Neuron (in vitro differentiated cells): ENCODE results near the gene KIAA0586.
A peak's percentile ranks its signal among the peaks of the same experiment; 100 is the strongest.

Source experiments
- H2AFZ ChIP-seq: one replicate; pipeline ENCODE4 v1.6.1; 2013; ENCODE audit warnings: low read depth, mild to moderate bottlenecking, inconsistent platforms, low read length, moderate library complexity
- H3K27me3 ChIP-seq: one replicate; pipeline ENCODE4 v1.6.1; 2013; ENCODE audit warnings: low read length; ENCODE audit not compliant: insufficient read depth
- H3K36me3 ChIP-seq: one replicate; pipeline ENCODE4 v1.6.1; 2013; ENCODE audit warnings: low read length; ENCODE audit not compliant: insufficient read depth
- H3K4me1 ChIP-seq: one replicate; pipeline ENCODE4 v1.6.1; 2013; ENCODE audit warnings: low read length; ENCODE audit not compliant: insufficient read depth
- H3K4me3 ChIP-seq: 2 replicates; pipeline ENCODE4 v1.5.1; 2013; ENCODE audit warnings: mild to moderate bottlenecking, low read length, moderate library complexity
- H3K9me3 ChIP-seq: one replicate; pipeline ENCODE4 v1.6.1; 2013; ENCODE audit warnings: low read length

Gene KIAA0586

DNA sequence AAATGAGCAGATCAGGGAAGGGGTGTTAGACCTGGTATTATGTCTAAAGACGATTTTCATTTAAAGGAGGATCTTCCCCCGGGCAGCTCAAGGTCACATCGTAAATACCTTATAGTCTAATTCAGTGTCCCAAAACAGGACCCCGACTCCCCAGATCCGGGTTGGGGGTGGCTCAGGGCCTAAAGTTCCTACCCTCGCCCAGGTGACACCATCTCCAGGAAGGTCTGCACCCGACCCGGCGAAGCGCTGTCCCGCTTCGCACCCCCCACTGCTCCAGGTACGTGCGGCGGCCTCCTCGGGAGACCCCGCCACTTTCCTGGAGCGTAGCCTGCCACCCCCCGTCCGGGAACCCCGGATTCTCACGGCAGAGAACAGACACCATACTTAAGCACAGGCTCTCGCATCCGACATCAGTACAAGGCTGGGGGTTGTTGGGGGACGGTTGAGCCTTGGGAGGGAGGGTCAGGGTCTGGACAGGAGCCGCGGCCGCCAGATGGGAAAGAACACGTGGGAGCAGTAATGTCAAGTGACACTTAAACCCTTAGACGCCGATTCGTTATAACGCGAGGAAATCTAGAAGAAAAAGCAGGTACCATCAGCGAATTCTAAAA is 744 bp upstream of the KIAA0586 start:
- peak overlapping the region; percentile 84 for H2AFZ ChIP-seq
- H3K4me3 ChIP-seq, result peak overlapping the region; percentile 81
- H3K27me3 ChIP-seq, result no peaks in the 10 kb centered on the region
- H3K36me3 ChIP-seq, result peaks cover 16% of the 10 kb centered on the region
- peaks cover 18% of the 10 kb centered on the region for H3K4me1 ChIP-seq
- no peaks in the 10 kb centered on the region for H3K9me3 ChIP-seq

DNA sequence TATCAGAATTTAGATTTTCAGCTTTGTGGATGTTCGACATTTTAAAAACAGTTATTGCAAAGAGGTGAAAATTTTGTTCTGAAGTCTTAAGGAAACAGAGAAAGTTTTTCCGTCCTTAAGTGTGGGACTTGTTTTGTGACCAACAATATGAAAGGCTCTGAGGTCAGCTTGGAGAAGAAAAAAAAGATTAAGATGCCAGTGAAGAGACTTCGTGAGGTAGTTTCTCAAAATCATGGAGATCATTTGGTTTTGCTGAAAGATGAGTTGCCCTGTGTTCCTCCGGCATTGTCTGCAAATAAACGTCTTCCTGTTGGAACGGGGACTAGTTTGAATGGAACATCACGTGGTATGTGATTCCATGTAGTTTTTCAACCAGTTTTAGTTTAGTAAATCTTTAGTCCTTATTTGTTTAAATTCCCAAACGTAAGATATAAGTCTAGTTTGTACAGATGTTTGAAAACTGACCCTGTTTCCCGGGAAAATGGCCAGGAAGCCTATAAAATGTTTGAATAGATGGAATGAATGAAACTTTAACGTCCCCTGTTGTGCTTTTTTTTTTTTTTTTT is 682 bp downstream of the KIAA0586 start:
- Histone ChIP-seq H3K4me1 (peaks cover 18% of the 10 kb centered on the region), H3K27me3 (no peaks in the 10 kb centered on the region), H3K4me3 (peak overlapping the region; percentile 81), H3K9me3 (no peaks in the 10 kb centered on the region), H2AFZ (peak overlapping the region; percentile 84), H3K36me3 (peaks cover 25% of the 10 kb centered on the region)

DNA sequence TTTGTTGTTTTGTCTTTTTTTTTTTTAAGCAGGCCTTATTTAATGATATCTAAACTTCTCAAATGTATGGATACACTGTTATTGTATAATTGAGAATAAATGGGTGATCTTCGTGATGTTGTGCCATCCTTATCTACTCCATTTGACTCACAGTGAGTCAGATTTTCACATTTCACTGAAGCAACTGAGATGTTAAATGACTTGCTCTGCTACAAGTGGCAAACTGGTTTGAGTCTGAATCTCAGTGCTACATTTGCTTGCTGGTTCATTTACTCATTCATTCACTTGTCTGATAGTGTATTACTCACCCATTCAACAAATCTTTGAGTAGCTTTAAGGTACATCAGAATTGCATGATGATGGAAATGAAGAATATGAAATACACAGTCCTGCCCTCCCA is 2.6 kb downstream of the KIAA0586 start:
- H2AFZ ChIP-seq, result no peak overlapping the region
- no peaks in the 10 kb centered on the region for H3K9me3 ChIP-seq
- H3K27me3 ChIP-seq, result no peaks in the 10 kb centered on the region
- peak overlapping the region; percentile 81 for H3K4me3 ChIP-seq
- peaks cover 35% of the 10 kb centered on the region for H3K36me3 ChIP-seq
- peaks cover 18% of the 10 kb centered on the region for H3K4me1 ChIP-seq

DNA sequence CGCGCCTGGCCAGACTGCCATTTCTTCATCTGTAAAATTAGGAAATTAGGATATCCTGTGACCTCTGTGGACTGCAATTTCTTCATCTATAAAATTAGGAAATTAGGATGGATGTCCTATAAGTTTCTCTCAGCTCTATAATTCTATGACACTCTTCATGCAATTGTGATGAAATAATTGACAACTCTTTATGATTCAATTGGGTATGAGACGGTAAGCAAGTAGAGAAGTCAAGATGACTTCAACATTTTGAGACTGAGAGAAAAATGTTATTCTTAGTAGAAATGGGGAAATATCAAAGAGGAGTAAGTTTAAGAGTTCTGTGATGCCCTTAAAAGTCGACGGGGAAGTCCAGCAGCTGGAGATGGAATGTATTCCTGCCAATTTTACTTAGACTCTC is 12.0 kb downstream of the KIAA0586 start:
- Histone ChIP-seq H3K27me3 (no peaks in the 10 kb centered on the region), H3K9me3 (no peaks in the 10 kb centered on the region), H2AFZ (no peak overlapping the region), H3K36me3 (peaks cover 60% of the 10 kb centered on the region), H3K4me1 (no peaks in the 10 kb centered on the region), H3K4me3 (no peak overlapping the region)

DNA sequence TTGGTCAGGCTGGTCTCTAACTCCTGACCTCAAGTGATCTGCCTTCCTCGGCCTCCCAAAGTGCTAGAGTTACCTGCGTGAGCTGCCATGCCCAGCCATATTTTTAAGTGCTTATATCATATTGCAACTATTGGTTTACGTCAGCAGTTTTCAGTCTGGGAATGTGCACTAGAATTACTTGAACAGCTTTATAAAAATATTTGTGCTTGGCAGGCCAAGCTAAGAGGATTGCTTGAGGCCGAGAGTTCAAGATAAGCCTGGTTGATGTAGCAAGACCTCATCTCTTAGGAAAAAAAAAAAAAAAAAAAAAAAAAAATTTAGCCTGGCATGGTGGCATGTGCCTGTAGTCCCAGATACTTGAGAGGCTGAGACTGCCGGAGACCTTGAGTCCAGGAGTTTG is 17.1 kb downstream of the KIAA0586 start:
- Histone ChIP-seq H3K4me3 (no peak overlapping the region), H2AFZ (no peak overlapping the region), H3K4me1 (no peaks in the 10 kb centered on the region), H3K27me3 (no peaks in the 10 kb centered on the region), H3K9me3 (no peaks in the 10 kb centered on the region), H3K36me3 (peaks cover 53% of the 10 kb centered on the region)

DNA sequence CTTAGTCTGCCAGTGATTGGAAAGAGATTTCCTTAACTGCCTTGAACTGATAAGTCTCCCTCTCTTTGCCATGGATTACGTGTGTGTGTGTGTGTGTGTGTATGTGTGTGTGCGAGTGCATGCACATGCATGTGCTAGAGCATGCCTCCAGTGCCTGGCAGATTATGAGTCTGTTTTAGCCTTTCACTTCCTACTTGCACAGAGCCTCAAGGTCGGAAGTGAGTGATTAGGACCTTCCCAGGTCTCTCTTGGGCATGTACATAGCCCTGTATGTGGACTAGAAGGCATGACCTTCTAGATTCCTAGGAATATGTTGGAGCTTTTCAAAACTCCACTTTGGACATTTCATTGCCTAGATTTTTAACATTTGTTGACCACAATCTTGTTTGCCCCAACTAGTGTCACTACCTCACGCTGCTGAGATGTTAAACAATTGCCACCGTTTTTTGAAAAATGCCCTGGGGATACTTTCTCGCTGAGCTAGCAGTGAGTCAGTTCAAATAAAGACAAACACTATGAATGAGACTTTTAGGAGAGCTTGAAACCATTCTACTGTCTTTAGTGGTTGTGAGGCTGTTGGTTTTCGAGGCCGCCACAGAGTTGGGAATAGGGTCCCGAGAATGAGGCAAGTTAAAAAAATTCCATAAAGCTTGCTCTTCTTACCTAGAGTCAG is 28.2 kb downstream of the KIAA0586 start:
- no peak overlapping the region for H2AFZ ChIP-seq
- peaks cover 65% of the 10 kb centered on the region for H3K36me3 ChIP-seq
- no peaks in the 10 kb centered on the region for H3K27me3 ChIP-seq
- H3K4me3 ChIP-seq, result no peak overlapping the region
- no peaks in the 10 kb centered on the region for H3K4me1 ChIP-seq
- H3K9me3 ChIP-seq, result peaks cover 3% of the 10 kb centered on the region

DNA sequence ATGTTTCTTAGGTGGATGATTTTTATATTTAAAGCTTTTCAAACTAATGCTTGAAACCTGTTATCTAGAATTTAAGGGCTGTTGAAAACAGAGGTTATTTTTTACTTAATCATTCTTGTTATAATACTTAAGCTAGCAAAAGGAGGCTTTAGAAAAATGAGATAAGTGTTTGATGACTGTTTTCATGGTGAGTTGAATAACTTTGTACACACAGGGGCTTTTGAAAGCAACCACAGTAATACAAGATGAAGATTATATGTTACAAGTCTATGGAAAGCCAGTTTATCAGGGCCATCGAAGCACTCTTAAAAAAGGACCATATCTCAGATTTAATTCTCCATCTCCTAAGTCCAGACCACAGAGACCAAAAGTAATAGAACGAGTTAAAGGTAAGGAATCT is 33.3 kb downstream of the KIAA0586 start:
- Histone ChIP-seq H3K9me3 (no peaks in the 10 kb centered on the region), H3K36me3 (peaks cover 56% of the 10 kb centered on the region), H3K4me3 (no peak overlapping the region)

DNA sequence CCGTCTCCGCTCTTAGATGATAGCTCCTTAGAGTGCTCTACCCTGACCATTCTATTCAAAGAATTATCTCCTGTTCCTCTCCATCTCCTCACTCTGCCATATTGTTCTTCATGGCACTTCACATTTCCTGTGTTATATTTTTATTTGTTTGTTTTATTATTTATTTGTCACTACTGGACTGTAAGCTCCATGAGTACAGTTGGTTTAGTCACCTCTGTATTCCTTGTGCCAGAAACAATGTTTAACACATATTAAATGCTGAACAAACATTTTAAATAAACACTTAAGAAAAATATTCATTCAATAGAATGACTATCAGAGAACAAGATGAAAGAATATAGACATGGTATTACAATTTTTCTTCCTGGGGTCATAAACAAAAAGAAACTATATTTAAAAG is 35.6 kb downstream of the KIAA0586 start:
- Histone ChIP-seq H3K27me3 (no peaks in the 10 kb centered on the region), H3K4me1 (no peaks in the 10 kb centered on the region), H3K9me3 (no peaks in the 10 kb centered on the region), H3K36me3 (peaks cover 58% of the 10 kb centered on the region), H2AFZ (no peak overlapping the region), H3K4me3 (no peak overlapping the region)

More for the DNA sequence above, 33.3 kb downstream of the KIAA0586 start:
- Histone ChIP-seq H3K4me1 (no peaks in the 10 kb centered on the region), H2AFZ (no peak overlapping the region), H3K27me3 (no peaks in the 10 kb centered on the region)

DNA sequence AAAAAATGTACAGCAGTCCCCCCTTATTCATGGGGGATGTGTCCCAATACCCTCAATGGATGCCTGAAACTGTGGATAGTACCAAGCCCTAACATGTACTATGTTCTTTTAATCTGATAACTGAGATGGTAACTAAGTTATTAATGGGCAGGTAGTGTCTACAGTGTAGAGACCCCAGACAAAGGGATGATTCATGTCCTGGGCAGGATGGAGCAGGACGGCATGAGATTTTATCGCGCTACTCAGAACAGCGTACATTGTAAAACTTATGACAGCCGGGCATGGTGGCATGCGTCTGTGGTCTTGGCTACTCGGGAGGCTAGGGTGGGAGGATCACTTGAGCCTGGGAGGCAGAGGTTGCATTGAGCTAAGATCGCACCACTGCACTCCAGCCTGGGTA is 37.1 kb downstream of the KIAA0586 start:
- Histone ChIP-seq H3K36me3 (peaks cover 57% of the 10 kb centered on the region), H2AFZ (no peak overlapping the region), H3K4me3 (no peak overlapping the region), H3K27me3 (no peaks in the 10 kb centered on the region), H3K9me3 (no peaks in the 10 kb centered on the region), H3K4me1 (no peaks in the 10 kb centered on the region)

DNA sequence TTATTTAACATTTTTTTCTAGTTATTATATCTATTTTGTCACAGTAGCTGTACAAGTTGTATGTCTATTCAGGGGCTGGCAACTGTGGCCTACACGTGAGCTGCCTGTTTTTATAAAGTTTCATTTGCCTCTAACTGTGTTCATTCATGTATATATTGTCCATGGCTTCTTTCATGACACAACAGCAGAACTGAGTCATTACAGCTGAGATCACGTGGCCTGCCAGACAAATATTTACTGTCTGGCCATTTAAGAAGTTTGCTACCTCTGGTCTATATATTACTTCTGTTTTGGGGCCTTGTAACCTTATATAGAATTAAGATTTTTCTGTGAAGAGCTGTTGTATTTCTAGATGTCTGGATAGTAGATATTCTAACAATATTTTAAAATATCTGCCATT is 37.9 kb downstream of the KIAA0586 start:
- no peaks in the 10 kb centered on the region for H3K4me1 ChIP-seq
- peaks cover 50% of the 10 kb centered on the region for H3K36me3 ChIP-seq
- H3K27me3 ChIP-seq, result no peaks in the 10 kb centered on the region
- H3K9me3 ChIP-seq, result no peaks in the 10 kb centered on the region
- H2AFZ ChIP-seq, result no peak overlapping the region
- no peak overlapping the region for H3K4me3 ChIP-seq

DNA sequence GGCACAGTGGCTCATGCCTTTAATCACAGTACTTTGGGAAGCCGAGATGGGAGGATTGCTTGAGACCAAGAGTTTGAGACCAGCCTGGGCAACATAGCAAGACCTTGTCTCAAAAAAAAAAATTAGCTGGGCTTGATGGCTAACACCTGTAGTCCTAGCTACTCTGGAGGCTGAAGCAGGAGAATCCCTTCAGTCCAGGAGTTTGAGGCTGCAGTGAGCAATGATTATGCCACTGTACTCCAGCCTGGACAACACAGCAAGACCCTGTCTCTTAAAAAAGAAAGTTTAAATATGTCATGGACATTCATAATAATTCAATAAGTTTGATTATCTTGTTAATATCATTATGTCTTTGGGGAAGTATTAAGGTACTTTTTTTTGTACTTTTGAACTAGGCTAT is 38.9 kb downstream of the KIAA0586 start:
- no peaks in the 10 kb centered on the region for H3K4me1 ChIP-seq
- H3K27me3 ChIP-seq, result no peaks in the 10 kb centered on the region

DNA sequence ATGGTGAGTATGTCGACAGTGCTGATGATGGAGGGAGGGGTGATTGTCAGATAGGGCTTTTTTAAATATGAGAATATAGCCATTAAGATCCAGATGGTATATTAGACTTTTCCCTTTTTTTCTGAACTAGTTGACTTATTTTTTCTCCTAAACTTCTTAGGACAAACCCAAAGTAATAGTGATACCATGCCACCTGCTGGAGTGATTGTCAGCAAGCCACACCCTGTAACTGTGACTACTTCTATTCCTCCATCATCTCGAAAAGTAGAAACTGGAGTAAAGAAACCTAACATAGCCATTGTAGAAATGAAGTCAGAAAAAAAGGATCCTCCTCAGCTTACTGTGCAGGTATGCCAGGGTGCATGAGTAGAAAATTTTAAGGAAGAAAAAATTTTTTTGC is 40.1 kb downstream of the KIAA0586 start:
- Histone ChIP-seq H3K4me1 (no peaks in the 10 kb centered on the region), H2AFZ (no peak overlapping the region), H3K27me3 (no peaks in the 10 kb centered on the region), H3K4me3 (no peak overlapping the region), H3K9me3 (no peaks in the 10 kb centered on the region), H3K36me3 (peaks cover 45% of the 10 kb centered on the region)

More for the DNA sequence above, 38.9 kb downstream of the KIAA0586 start:
- Histone ChIP-seq H3K4me3 (no peak overlapping the region), H2AFZ (no peak overlapping the region), H3K9me3 (no peaks in the 10 kb centered on the region), H3K36me3 (peaks cover 49% of the 10 kb centered on the region)

DNA sequence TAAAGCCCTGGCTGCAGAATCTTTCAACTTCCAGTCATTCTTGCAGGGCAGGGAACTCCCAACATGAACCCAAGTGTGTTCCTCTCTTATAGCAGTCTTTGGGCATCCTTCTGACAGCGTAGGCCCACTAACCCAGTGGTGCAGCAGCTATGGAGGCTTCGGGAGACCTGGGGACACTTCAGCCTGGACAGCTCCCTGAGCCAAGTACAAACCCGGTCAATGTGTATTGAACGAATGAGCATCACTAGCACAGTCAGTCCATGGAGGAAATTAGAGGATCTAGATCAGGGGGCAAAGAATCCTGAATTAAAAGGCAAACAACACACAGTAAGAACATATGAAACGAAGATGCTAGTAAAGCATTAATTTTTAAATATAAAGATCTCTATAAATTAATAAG is 41.8 kb downstream of the KIAA0586 start:
- H3K27me3 ChIP-seq, result no peaks in the 10 kb centered on the region
- H3K36me3 ChIP-seq, result peaks cover 36% of the 10 kb centered on the region
- no peak overlapping the region for H3K4me3 ChIP-seq
- H2AFZ ChIP-seq, result no peak overlapping the region
- no peaks in the 10 kb centered on the region for H3K4me1 ChIP-seq
- H3K9me3 ChIP-seq, result no peaks in the 10 kb centered on the region
